ENCODE results near the gene PGPEP1. TPM values are rescaled to one million over a fixed set of nuclear protein-coding genes. Genes with fewer than 3 reads are reported as not detected.

Gene PGPEP1
- polyA plus RNA-seq, 1 donor from 2014 or later, result 5.9 TPM

- Histone ChIP-seq H3F3A (ENCODE audit: insufficient read depth, low read length, poor library complexity, severe bottlenecking) (no peaks in the 10 kb centered on the region), H4K20me1 (ENCODE audit: insufficient read depth) (no peaks in the 10 kb centered on the region), H3K27me3 (ENCODE audit: insufficient read depth, low read depth, low read length) (peaks cover 5% of the 10 kb centered on the region), H3K79me2 (replicated peaks; ENCODE audit: insufficient read depth, low read length) (no peaks in the 10 kb centered on the region), H3K9ac (ENCODE audit: low read length) (no peak overlapping the region), H3K9me3 (ENCODE audit: low read length) (no peaks in the 10 kb centered on the region), H3K4me2 (ENCODE audit: low read length) (no peak overlapping the region), H3K36me3 (ENCODE audit: insufficient read depth, low read length) (no peaks in the 10 kb centered on the region), H3K9me2 (ENCODE audit: insufficient read depth, low read length) (no peaks in the 10 kb centered on the region), H3K27ac (ENCODE audit: low read length) (no peak overlapping the region), H3K4me3 (ENCODE audit: low read length) (no peak overlapping the region), H2AFZ (ENCODE audit: low read depth, low read length) (no peak overlapping the region)
- TF ChIP-seq EZH2 (IDR thresholded peaks at IDR 0.05; ENCODE audit: borderline replicate concordance, insufficient read depth, low read length, poor library complexity, severe bottlenecking), result no peak
- TF ChIP-seq REST (IDR thresholded peaks at IDR 0.05; ENCODE audit: borderline replicate concordance), result no peak
- TF ChIP-seq TAF1 (IDR thresholded peaks at IDR 0.05; ENCODE audit: low read depth), result no peak
- TF ChIP-seq CTCF (IDR thresholded peaks at IDR 0.05; ENCODE audit: poor library complexity, severe bottlenecking), result no peak
- no peak for TF ChIP-seq MXI1 (conservative IDR thresholded peaks at IDR 0.05; ENCODE audit: poor library complexity, severe bottlenecking)
- TF ChIP-seq SMC3 (conservative IDR thresholded peaks at IDR 0.05; ENCODE audit: poor library complexity), result no peak
- TF ChIP-seq POLR2AphosphoS5 (IDR thresholded peaks at IDR 0.05), result no peak
- TF ChIP-seq EP300 (conservative IDR thresholded peaks at IDR 0.05; ENCODE audit: poor library complexity, severe bottlenecking), result no peak
- TF ChIP-seq RAD21 (conservative IDR thresholded peaks at IDR 0.05), result no peak
Observed at GRCh38 chr19:18392926-18393325, 52.5 kb downstream of the PGPEP1 start.

DNA sequence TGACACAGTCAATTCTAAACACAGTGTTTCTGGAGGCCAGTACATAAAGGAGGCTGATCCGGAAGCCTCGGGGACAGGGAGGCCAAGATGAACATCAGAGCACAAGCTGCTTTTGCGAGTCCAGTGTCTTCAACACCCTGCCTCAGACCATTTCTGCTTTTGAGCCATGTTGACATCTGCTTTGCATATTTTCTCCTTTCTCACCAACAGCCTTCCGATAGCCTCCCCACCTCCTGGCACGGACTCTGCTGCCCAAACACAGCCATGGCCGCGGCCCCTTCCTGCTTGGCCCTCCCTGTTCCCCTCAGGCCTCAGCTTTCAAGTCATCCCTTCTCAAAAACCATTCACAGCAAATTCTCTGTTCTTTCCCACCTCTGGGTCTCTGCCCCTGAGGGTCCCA, 53.4 kb downstream of the PGPEP1 start:
- no peak overlapping the region for H3K4me3 ChIP-seq (ENCODE audit: low read length)
- no peak overlapping the region for H3K27ac ChIP-seq (ENCODE audit: low read length)
- H3K9me3 ChIP-seq (ENCODE audit: low read length), result no peaks in the 10 kb centered on the region

More for the DNA sequence above, 53.4 kb downstream of the PGPEP1 start:
- TF ChIP-seq EZH2 (IDR thresholded peaks at IDR 0.05; ENCODE audit: borderline replicate concordance, insufficient read depth, low read length, poor library complexity, severe bottlenecking) (no peak), POLR2AphosphoS5 (IDR thresholded peaks at IDR 0.05) (no peak), RAD21 (conservative IDR thresholded peaks at IDR 0.05) (no peak), MXI1 (conservative IDR thresholded peaks at IDR 0.05; ENCODE audit: poor library complexity, severe bottlenecking) (no peak), CTCF (IDR thresholded peaks at IDR 0.05; ENCODE audit: poor library complexity, severe bottlenecking) (no peak), EP300 (conservative IDR thresholded peaks at IDR 0.05; ENCODE audit: poor library complexity, severe bottlenecking) (no peak)
- Histone ChIP-seq H4K20me1 (ENCODE audit: insufficient read depth) (no peaks in the 10 kb centered on the region), H3K9ac (ENCODE audit: low read length) (no peak overlapping the region), H3K36me3 (ENCODE audit: insufficient read depth, low read length) (no peaks in the 10 kb centered on the region), H3K4me2 (ENCODE audit: low read length) (no peak overlapping the region), H3K27me3 (ENCODE audit: insufficient read depth, low read depth, low read length) (peaks cover 2% of the 10 kb centered on the region), H3K79me2 (replicated peaks; ENCODE audit: insufficient read depth, low read length) (no peaks in the 10 kb centered on the region), H2AFZ (ENCODE audit: low read depth, low read length) (no peak overlapping the region), H3F3A (ENCODE audit: insufficient read depth, low read length, poor library complexity, severe bottlenecking) (no peaks in the 10 kb centered on the region), H3K9me2 (ENCODE audit: insufficient read depth, low read length) (no peaks in the 10 kb centered on the region)

Measured in neural cell (in vitro differentiated cells).